Measurements from ENCODE around the gene PLCG2. TPM values are rescaled to one million over a fixed set of nuclear protein-coding genes. Genes with fewer than 3 reads are reported as not detected.
"Not testable (repeated sequence)": the region's sequence is repeated elsewhere in the genome, so short reads cannot be mapped to it uniquely, and the experiment has no call there.

The PLCG2 gene
- total and polyA plus RNA-seq, 2 donors = 8.0 to 13.0 TPM

GRCh38 chr16:81927561-81928185 lies 148.6 kb downstream of the PLCG2 start:
- Histone ChIP-seq H3K4me3 (ENCODE audit: low read depth, low read length) (no peak overlapping the region), H3K27ac (ENCODE audit: low read depth) (no peak overlapping the region), H3K36me3 (ENCODE audit: insufficient read depth) (no peaks in the 10 kb centered on the region), H3K4me1 (ENCODE audit: insufficient read depth) (no peaks in the 10 kb centered on the region)
- no peak for DNase-seq (ENCODE audit: extremely low spot score)
- WGBS = 87% methylated on average over 5 of the region's 5 CpGs

GRCh38 chr16:81928271-81928918 lies 149.3 kb downstream of the PLCG2 start:
- no peak for DNase-seq (ENCODE audit: extremely low spot score)
- 78% methylated on average over 16 of the region's 16 CpGs for WGBS
- Histone ChIP-seq H3K36me3 (ENCODE audit: insufficient read depth) (no peaks in the 10 kb centered on the region), H3K4me1 (ENCODE audit: insufficient read depth) (no peaks in the 10 kb centered on the region), H3K27ac (ENCODE audit: low read depth) (no peak overlapping the region), H3K4me3 (ENCODE audit: low read depth, low read length) (no peak overlapping the region)

GRCh38 chr16:81928975-81929374 lies 149.9 kb downstream of the PLCG2 start:
- peak; percentile 43 for DNase-seq (ENCODE audit: extremely low spot score)
- no peak overlapping the region for H3K27ac ChIP-seq (ENCODE audit: low read depth)
- H3K36me3 ChIP-seq (ENCODE audit: insufficient read depth) = no peaks in the 10 kb centered on the region
- H3K4me1 ChIP-seq (ENCODE audit: insufficient read depth) = no peaks in the 10 kb centered on the region
- H3K4me3 ChIP-seq (ENCODE audit: low read depth, low read length) = no peak overlapping the region
- 63% methylated on average over 8 of the region's 8 CpGs for WGBS

DNA sequence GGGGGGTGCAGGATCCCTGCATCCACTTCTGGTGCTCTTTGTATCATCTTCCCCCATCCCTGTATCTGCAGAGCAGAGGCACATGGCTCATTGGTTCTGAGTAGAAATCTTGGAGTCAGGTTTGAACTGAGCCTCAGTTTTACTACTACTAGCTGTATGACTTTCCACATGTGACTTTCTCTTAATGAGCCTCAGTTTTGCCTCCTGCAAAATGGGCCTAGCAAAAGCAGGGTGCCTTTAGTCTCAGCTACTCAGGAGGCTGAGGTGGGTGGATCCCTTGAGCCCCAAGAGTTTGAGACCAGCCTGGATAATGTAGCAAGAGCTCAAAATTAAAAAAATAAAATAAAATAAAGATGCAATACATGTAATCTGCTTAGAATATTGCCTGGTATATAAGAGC lies 150.8 kb downstream of the PLCG2 start:
- H3K4me1 ChIP-seq (ENCODE audit: insufficient read depth) = no peaks in the 10 kb centered on the region
- H3K27ac ChIP-seq (ENCODE audit: low read depth) = no peak overlapping the region
- no peak for DNase-seq (ENCODE audit: extremely low spot score)
- H3K36me3 ChIP-seq (ENCODE audit: insufficient read depth) = no peaks in the 10 kb centered on the region
- no peak overlapping the region for H3K4me3 ChIP-seq (ENCODE audit: low read depth, low read length)

DNA sequence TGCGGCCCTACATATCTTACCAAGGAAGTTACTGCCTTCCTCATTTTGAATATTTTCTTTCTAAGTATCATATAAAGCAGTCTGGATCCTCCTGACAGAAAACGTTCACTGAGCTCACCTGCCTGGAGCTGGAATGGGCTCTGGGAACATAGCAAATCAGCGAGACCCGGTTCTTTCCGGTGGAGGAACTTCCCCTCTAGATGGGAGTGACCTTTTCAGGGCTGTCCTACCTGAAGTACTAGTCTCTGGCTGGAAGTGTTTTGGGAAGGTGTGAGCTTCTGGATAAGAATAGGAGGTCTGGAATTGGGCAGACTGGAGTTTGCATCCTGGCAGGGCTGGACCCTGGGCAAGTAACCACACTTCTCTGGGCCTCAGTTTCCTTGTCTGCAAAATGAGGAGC lies 152.8 kb downstream of the PLCG2 start:
- Histone ChIP-seq H3K27ac (ENCODE audit: low read depth) (no peak overlapping the region), H3K4me1 (ENCODE audit: insufficient read depth) (no peaks in the 10 kb centered on the region), H3K36me3 (ENCODE audit: insufficient read depth) (no peaks in the 10 kb centered on the region), H3K4me3 (ENCODE audit: low read depth, low read length) (no peak overlapping the region)
- 89% methylated on average over 5 of the region's 5 CpGs for WGBS
- DNase-seq (ENCODE audit: extremely low spot score) = no peak

DNA sequence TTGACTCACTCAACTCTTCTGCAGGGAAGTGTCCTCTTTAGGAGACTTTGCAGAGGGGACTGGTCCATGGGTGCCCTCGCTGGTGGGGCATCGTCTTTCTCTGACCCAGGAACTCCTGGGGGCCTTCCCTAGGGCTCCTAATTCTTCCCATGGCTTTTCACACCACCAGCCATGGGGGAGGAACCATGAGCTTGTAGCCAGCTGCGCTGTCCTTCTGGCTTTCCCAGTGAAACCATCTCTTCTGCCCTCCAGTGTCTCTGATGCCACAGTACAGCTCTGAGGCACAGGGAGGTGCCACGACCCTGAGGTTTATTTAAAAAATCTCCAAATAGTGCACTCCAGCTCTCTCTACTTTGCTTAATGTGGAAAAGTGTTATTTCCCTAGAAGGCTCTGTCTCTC lies 153.6 kb downstream of the PLCG2 start:
- H3K36me3 ChIP-seq (ENCODE audit: insufficient read depth) = no peaks in the 10 kb centered on the region
- no peak for DNase-seq (ENCODE audit: extremely low spot score)
- WGBS = 87% methylated on average over 4 of the region's 4 CpGs
- H3K4me1 ChIP-seq (ENCODE audit: insufficient read depth) = no peaks in the 10 kb centered on the region
- no peak overlapping the region for H3K27ac ChIP-seq (ENCODE audit: low read depth)
- no peak overlapping the region for H3K4me3 ChIP-seq (ENCODE audit: low read depth, low read length)

- 95% methylated on average over 3 of the region's 3 CpGs for WGBS
- H3K4me3 ChIP-seq (ENCODE audit: low read depth, low read length) = no peak overlapping the region
- no peaks in the 10 kb centered on the region for H3K36me3 ChIP-seq (ENCODE audit: insufficient read depth)
- H3K4me1 ChIP-seq (ENCODE audit: insufficient read depth) = no peaks in the 10 kb centered on the region
- DNase-seq (ENCODE audit: extremely low spot score) = no peak
- no peak overlapping the region for H3K27ac ChIP-seq (ENCODE audit: low read depth)
Observed at GRCh38 chr16:81933361-81933760, 154.3 kb downstream of the PLCG2 start.

DNA sequence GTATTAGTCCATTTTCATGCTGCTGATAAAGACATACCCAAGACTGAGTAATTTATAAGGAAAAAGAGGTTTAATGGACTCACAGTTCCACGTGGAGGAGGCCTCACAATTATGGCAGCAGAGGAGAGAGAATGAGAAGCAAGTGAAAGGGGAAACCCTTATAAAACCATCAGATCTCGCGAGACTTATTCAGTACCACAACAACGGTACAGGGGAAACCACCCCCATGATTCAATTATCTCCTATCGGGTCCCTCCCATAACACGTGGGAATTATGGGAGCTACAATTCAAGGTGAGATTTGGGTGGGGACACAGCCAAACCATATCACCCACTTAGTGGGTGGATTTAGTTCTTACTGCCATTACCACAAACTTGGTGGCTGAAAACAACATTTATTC lies 155.6 kb downstream of the PLCG2 start:
- H3K4me3 ChIP-seq (ENCODE audit: low read depth, low read length); H3K4me1 ChIP-seq (ENCODE audit: insufficient read depth); H3K27ac ChIP-seq (ENCODE audit: low read depth); DNase-seq (ENCODE audit: extremely low spot score); H3K36me3 ChIP-seq (ENCODE audit: insufficient read depth): not testable (repeated sequence)
- WGBS = 87% methylated on average over 6 of the region's 6 CpGs

- Histone ChIP-seq H3K36me3 (ENCODE audit: insufficient read depth) (no peaks in the 10 kb centered on the region), H3K4me1 (ENCODE audit: insufficient read depth) (no peaks in the 10 kb centered on the region), H3K4me3 (ENCODE audit: low read depth, low read length) (no peak overlapping the region), H3K27ac (ENCODE audit: low read depth) (no peak overlapping the region)
- no peak for DNase-seq (ENCODE audit: extremely low spot score)
- 84% methylated on average over 23 of the region's 23 CpGs for WGBS
Observed at GRCh38 chr16:81936209-81937000, 157.3 kb downstream of the PLCG2 start.

DNA sequence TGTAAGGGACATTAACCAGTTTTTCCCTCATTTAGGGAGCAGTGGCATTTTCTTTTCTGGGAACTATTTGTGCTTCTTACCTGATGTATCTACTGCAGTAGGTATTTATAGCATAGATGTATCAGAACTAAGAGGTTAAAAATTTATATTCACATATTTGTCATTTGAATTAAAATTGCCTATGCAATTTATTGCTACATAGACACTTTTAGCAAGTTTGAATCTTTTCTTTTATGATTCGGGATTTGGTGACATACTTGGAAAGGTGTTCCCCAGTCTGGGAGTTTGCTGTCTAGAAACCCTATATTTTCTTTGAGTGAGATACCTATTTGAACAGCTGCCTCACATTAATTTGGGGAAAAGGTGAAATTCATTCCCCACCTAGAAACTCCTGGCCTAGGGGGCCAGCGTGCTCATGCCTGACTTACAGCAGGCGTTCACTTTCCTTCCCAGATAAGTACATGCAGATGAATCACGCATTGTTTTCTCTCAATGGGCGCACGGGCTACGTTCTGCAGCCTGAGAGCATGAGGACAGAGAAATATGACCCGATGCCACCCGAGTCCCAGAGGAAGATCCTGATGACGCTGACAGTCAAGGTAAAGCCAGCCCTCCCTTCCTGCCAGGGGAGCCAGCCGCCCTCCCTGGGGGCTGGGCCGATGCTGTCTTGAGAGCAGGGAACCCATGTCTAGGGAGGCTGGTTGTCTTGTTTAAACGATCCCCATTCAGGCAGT lies 158.4 kb downstream of the PLCG2 start:
- no peak for DNase-seq (ENCODE audit: extremely low spot score)
- Histone ChIP-seq H3K36me3 (ENCODE audit: insufficient read depth) (no peaks in the 10 kb centered on the region), H3K27ac (ENCODE audit: low read depth) (no peak overlapping the region), H3K4me1 (ENCODE audit: insufficient read depth) (no peaks in the 10 kb centered on the region), H3K4me3 (ENCODE audit: low read depth, low read length) (no peak overlapping the region)
- 62% methylated on average over 13 of the region's 13 CpGs for WGBS

GRCh38 chr16:81938326-81939163 lies 159.5 kb downstream of the PLCG2 start:
- no peaks in the 10 kb centered on the region for H3K4me1 ChIP-seq (ENCODE audit: insufficient read depth)
- 86% methylated on average over 17 of the region's 17 CpGs for WGBS
- H3K36me3 ChIP-seq (ENCODE audit: insufficient read depth) = no peaks in the 10 kb centered on the region
- no peak overlapping the region for H3K4me3 ChIP-seq (ENCODE audit: low read depth, low read length)
- H3K27ac ChIP-seq (ENCODE audit: low read depth) = no peak overlapping the region
- no peak for DNase-seq (ENCODE audit: extremely low spot score)

DNA sequence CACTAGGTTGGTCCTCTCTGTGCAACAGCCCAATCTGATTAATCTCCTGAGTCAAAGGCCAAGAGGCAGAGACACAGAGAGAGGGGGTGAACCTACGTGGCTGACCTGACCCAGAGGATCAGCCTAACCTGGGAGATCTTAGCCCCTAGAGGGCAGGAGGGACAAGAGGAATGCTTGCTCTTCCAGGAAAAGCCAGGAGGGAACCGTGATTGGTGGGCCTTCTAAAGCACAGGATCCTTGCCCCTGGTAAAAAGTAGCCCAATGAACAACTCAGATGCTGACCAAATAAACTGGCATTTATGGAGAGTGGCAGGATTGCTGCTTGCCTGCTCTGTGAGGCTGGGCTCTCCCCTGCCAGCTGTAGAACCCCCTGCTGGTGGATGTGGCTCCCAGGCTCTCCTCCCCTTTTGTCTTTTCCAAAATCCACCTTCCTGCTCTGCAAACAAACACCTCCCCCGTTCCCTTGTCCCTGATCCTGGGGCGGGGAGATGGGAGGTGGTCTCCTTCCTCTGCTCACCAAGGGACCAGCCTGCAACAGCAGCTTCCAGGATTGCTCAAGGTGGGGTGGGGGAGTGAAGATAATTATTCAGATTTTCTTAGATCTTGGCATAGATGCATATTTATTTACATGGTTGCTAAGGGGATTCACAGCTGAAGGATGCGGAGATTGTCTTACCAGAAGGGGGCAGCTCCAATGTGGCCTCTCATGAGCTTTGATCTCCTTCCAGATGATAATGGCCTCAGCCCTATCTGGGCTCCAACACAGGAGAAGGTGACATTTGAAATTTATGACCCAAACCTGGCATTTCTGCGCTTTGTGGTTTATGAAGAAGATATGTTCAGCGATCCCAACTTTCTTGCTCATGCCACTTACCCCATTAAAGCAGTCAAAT lies 160.3 kb downstream of the PLCG2 start:
- Histone ChIP-seq H3K4me3 (ENCODE audit: low read depth, low read length) (no peak overlapping the region), H3K27ac (ENCODE audit: low read depth) (no peak overlapping the region), H3K4me1 (ENCODE audit: insufficient read depth) (no peaks in the 10 kb centered on the region), H3K36me3 (ENCODE audit: insufficient read depth) (no peaks in the 10 kb centered on the region)
- WGBS = 73% methylated on average over 7 of the region's 7 CpGs
- DNase-seq (ENCODE audit: extremely low spot score) = no peak
